B cell (primary cell): ENCODE data around the gene THEMIS.

Experiments used
- CTCF ChIP-seq: fragments of 200-600 bp; IDR thresholded peaks from one replicate; pipeline ENCODE4 v1.8.0; 2022; ENCODE audit warnings: antibody characterized with exemption, mild to moderate bottlenecking
- EZH2 ChIP-seq: IDR thresholded peaks from 2 replicates; pipeline ENCODE4 v1.6.1; 2012; ENCODE audit warnings: borderline replicate concordance, low read depth, mild to moderate bottlenecking, moderate library complexity, low read length; ENCODE audit not compliant: insufficient read depth, poor library complexity, severe bottlenecking

DNA sequence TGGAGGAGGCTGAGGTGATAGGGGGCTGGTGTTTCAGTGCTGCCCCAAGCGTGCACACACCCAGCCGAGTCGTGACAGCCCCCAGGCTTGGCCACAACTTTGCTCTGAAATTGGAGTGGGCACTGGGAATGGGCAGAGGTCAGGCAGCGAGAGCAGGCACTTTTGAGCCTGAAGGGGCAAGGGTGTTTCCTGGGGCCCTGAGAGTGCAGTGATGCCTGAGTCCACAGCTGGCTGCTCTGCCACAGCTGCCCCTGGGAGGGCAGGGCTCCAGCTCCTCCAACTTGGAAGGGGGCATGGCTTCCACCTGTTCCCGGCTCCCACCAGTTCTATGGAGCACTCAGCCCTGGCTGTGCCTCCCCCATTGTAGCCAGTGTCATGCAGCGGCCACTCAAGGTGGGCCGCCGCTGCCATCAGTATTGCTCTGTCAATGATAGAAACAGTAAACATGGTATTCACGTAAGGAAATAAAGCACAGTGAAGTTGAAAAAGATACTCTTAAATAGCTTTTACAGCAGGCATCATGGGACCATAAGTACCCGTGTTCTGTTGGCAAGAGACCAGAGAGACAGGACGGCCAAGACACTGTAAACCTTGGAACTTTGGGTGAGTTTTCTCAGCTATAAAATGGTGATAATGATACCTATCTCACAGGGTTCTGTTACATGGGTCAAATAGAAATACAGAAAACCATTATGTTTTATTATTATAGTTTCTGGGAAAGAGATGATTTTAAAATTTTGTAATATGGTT is 108.9 kb downstream of the THEMIS start:
- no peak for TF ChIP-seq EZH2
- TF ChIP-seq CTCF = no peak
